Myocyte (in vitro differentiated cells): ENCODE results near the gene COL4A6. TPM values are rescaled to one million over a fixed set of nuclear protein-coding genes. Genes with fewer than 3 reads are reported as not detected.
A peak's percentile ranks its signal among the peaks of the same experiment; 100 is the strongest.

ENCODE experiments used
- DNase-seq: peaks from one replicate; pipeline ENCODE4 v3.0.0-alpha.2; 2012; ENCODE audit warnings: low read depth
- total RNA-seq: library from RNA; depleted of rRNA; stranded (reverse); fragments of >200 nt; gene quantifications from 2 replicates; pipeline ENCODE4 v1.2.3, GENCODE V29; 2014

COL4A6 gene
- total RNA-seq, 1 donor from 2014 or later: 0.27 TPM

DNA sequence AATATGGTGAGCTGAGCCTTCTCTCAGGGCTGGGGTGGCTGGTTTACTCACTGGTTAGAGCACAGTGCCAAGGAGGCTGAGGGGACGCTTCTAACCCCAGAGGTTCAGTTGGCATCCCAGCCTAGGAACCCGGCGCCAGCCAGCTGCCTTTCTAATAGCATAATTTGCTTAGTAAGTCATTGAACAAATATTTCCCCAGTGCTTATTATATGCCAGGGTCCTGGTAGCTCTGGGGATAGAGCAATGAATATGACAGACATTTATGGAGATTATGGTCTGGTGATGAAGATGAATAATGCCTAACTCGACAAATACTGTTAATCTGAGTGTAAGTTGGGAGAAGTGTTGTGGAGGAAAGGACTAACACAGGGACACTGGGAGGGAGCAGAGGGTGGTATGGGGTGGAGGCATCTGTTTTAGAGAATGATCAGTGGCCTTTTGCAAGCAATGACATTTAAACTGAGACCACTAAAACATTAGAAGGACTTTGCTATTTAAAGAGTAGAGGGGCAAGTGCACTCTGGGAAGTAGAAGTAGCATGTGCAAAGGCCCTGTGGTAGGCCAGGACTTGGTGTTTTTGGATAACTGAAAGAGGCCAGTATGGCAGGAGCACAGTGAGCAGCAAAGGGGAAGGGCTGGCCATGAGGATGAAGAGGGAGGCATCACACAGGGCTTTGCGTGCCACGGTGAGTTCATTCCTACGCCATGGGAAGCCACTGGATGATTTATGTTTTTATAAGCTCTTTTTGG, 274.7 kb downstream of the COL4A6 start:
- no peak for DNase-seq

DNA sequence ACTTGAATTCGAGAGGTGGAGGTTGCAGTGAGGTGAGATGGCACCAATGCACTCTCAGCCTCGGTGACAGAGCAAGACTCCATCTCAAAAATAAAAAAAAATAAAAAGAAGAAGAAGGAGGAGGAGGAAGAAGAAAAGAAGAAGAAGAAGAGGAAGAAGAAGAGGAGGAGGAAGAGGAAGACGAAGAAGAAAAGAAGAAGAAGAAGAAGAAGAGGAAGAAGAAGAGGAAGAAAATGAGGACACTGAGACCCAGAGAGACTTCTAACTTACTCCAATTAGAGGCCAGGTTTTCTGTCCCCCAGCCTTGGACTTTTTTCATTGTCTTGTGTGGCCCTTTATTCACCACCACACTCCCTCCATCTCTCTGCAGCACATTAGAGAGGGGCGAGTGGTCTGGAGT, 276.0 kb downstream of the COL4A6 start:
- DNase-seq: no peak

DNA sequence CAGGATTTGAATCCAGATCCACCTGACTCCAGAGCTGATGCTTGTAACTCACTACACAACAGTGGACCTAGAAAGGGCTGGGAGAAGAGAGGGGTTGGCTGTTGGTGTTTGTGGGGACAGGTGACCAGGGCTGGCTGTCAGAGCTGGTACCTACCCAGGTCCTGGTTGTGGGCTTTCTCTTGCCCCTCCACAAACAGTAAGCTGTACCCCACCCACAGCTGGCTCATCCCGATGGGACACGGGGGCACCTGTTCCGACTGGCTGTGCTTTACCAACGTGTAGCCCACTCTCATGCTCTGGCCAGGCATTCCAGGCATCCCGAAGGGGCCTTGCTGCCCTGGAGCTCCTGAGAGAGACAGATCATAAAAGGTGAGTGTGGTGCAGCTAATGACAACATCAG, 277.9 kb downstream of the COL4A6 start:
- no peak for DNase-seq

DNA sequence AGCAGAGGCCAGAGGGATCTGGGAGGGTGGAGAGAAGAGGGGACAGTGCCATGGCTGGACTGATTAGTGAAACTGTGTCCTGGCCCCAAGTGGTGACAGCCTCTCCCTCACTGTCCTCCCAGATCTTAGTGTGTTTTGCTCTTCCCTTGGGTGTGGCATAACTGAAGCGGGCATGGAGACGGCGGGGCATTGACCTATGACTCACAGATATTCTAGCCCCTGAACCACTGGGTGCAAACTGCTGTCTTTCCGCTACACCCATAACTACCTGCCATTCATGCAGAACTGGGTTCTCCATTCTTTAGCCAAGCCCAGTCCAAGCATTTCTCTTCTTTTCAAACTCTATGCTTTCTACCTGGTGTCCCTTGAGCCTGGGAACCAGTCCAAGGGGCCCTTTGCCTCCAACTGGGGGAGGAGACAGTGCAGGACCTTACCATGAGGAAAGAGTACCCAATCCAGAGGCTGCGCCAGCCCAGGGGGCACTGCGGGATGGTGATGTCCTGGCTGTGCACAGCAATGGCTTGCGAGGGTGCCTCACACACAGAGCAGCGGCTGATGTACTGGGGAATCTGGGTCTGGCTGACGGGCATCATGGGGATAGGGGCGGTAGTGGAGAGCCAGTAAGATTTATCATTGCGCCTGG, 279.1 kb downstream of the COL4A6 start:
- no peak for DNase-seq

DNA sequence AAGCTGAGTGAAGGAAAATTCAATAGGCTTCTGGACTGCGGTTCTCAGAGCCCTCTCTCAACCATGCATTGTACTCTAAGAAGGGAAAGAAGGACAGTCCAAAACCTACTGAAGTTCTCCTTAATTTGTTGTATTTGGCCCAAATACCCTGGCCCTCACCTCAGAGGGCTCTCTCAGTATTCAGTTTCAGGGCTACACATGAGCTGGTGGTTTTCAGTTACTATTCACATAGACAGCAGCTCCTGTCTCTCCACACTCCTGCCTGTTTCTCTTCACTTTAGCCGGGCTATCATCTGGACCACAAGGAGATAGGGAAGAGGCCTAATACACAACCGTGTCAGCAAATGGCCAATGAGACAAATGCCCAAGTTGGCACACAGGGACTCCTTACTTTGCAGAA, 280.6 kb downstream of the COL4A6 start:
- DNase-seq: no peak

DNA sequence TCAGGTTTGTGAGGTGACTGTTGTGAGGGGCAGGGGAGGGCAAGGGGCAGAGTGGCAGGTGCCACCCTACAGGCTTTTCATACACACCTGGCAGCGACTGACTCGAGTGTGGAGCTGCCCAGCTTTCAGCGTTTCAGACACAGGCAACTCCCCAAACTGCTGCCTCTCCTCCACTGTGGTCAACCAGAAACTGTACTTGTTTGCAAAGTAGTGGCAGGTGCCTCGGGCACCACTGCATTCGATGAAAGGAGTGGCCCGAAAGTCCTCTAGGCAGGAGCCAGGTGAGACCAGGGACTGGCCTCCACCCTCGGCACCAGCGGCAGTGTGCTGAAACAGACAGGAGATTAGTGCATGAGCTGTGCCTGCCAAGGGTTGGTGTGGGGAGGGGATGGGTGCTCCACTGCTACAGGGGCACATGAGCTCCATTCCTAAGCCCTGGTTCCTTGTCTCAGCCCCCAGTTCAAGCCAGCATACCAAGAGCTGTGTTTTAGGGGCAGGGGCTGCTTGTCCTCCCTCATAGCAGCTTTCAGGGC, 281.2 kb downstream of the COL4A6 start:
- DNase-seq: no peak

DNA sequence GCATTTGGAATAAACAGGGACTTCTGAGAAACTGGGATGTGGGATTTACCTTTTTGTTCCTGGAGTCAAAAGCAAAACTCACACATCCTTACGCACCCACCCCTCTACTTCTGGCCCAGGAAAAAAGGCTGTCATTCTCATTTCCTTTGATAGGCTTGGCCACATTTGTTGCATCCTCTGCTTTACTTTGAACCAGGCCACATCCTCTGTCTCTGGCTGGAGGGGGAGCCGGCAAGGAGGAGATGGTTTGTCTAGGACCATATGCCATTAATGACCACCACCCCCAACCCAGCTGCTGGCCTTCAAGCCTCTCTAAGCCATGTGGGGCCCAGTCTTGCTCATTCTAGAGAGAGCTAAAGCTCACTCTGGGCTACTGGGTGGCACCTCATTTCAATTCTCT, 282.1 kb downstream of the COL4A6 start:
- no peak for DNase-seq

DNA sequence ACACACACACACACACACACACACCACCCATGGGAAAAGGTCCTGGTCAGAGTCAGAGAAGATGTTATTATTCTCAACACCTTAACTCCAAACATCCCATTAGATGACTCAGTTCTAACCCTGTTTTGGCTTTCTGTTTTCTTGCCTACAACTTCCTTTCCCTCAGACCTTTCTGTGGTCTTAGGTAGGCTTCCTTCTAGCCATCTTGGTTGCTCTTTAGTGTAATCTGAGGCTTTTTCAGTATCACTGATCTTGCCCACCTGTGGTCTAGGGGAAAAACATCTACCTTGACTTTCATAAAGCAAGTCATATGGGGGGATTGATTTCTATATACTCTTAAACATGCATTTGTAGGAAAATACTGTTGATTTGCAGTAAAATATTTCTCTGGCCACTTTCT, 289.7 kb downstream of the COL4A6 start:
- no peak for DNase-seq

DNA sequence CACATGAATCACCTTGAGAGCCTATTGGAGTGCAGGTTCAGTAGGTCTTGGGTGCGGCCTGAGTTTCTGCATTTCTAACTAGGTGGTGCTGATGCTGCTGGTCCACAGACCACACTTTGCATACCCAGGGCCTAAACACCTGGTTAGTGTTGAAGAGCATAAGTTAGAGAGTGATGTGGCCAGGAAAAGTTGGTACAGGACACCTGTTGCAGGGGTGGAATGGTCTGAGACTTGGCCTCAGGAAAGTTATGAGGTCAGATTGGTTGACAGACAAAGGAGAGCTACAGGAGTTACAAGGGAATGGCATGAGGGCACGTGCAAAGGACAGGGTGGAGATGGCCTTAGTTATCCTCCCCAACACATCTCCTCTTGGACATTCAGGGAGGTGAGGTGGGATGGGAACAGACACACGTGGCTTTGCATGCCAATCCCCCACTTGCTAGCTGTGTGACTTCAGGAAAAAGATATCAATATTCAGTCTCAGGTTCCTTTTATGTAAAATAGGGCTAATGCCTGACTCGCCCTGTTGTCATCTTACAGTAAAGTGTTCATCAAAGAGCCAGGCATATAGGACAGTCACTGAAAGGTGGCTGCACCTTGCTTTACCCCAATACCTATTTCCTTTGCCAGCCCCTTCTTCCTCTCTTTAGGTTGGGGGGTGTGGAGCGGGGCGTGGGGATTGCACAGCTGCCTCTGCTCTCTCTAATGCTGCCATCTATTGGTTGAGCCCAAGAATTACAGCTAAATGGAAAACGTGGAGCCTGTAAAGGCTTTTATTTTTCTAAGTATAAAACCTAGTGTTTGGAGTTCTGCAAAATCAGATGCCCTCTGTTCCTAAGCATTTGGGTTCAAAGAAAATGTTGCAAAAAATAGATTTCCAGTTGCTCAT, 299.2 kb downstream of the COL4A6 start:
- no peak for DNase-seq

DNA sequence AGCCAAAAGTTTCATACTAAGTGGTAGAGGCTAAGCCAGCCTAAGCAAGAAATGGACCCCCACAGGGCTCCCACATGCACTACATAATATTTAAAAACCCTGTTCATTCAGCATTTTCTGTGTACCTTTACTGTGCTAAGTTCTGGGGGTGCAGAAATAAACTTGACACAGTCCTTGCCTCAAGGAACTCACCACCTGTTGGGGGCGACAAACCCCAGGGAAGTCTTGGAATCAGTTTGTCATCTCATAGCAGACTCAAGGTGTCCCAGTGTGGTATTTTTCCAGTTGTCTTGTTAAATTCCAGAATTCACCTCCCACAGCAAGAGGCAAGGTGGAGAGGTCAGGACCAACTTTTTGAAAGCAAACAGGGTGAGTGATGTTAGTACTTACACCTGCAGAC, 303.5 kb downstream of the COL4A6 start:
- no peak for DNase-seq

DNA sequence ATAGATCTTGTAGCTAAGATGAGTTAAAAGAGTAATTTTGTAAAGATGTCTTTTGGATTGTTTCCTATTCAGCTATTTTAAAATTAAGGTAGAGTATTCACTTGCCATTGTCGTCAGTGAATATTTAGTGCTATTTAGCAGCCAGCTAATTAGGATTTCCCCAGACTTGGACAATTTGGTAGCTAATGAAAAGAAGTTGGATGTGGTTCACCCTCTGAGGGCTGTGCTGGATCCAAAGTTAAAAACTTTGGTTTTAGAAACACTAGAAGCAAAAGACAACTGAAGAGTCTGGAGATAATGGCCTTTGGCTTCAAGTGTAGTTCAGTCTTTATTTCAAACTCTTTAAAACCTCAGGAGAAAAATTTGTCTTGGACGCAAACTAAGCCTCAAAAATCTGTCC, 305.3 kb downstream of the COL4A6 start:
- no peak for DNase-seq

DNA sequence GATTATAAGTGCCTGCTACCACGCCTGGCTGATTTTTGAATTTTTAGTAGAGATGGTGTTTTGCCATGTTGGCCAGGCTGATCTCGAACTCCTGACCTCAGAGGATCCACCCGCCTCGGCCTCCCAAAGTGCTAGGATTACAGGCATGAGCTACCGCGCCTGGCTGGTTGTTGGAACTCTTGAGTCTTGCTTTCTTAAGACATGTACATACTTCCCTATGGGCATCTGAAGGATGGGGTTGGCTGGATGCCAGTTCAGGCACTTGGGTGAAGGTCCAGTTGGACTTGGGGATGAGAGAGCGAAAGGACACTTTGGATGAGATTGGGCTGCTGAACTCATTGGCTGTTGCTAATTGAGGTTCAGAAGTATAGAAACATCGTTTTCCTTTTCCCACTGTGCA, 306.2 kb downstream of the COL4A6 start:
- DNase-seq: no peak

DNA sequence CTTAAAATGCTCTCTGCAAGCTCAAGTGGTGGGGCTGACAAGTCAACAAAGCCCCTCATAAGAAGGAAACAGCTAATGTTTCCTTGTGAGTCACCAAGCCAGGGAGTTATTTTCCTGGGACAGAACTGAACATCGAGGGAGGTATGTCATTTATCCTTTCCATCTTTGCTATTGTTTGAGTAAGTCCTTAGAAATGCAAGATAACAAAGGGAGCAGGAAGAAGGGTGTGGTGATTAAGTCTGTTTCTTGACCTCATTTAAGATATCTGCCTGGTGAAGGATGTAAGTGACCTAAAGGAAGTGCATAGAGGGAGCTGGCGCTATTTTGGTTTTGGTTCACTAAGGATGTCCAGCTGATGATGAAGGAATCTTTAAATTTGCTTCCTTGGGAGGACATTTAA, 306.8 kb downstream of the COL4A6 start:
- no peak for DNase-seq

DNA sequence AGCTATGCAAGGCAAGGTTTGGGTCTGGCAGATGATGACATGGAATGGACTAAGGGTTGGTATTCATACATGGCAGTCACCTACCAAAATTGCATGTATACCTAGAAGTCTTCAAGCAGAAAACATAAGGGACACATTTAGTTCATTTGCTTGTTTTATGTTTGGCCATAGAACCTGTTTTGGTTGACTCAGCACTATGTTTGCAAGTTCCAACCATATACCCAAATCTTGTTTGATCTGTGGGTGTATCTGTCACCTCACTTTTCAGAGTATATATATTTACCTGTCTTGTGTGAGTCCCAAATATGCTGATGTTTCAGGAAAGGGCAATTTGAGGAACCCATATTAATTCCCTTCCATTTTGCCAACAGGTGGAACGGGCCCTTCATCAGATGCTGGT, 307.3 kb downstream of the COL4A6 start:
- no peak for DNase-seq

DNA sequence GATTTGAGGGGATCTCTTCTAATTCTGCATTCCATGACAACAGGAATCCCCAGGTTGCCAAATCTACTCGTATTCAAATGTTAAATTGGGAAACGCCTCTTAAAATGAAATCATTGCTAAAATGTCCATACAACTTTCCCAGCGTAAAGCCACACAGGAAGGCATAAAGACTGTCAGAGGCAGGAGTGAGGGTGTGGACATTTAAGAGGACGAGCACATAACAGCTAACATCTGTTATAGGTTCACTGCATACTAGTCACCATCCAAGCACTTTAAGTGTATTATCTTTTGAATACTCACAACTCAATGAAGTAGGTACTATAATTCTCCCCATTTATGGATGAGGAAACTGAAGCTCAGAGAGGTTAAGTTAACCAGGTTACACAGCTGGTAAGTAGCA, 311.1 kb downstream of the COL4A6 start:
- no peak for DNase-seq

DNA sequence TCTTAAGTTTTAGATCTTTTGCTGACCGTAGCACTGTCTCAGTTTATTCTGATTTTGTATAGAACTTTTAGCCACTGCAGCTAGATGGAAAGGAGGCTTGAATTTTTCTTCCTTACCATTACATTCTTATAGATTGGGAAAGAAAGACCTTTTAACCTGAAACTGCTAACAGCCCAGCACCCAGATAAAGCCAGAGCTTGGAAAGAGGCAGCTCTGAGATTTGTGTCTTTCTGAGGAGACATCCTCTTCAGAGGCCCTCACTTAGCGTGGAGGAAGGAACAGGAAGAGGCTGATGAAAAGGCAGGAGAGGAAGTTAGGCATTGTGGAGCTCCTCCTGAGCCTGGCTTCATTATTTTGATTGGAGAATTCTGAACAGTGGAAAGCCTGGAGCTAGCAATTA, 311.6 kb downstream of the COL4A6 start:
- DNase-seq: no peak

DNA sequence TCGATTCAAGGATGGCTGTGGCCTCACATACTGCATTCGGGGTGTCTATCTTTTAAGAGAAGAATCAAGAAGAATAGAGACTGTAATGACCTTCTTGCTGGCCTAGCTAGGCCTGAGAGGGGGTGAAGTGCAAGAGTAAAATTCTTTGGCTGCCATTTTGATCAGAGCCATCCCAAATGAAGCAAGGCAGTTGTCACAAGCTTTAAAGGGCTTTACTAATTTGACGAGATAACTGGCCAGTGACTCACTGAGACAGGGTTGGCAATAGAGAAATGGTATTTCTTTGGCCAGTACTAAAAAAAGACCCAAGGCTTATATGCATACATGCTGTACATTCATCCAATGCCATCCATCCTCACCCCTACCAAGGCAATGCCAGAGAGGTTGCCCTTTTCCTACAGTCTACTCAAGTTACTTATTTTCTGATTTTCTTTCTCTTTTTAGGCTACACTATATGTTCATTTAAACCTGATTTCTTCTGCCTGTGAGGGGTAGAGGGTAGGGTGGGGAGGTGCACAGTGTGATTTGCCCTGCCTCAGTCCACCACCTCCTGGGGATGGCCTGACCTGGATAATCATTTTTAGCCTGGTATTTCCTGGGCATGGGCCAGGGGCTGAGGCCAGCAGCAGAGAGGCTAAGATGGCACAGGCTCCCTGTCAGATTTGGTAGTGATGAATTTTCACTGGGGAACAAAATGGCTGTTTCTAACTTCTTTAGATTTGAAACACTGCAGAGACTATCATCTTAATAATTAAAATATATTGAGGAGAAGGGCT, 314.4 kb downstream of the COL4A6 start:
- peak; percentile 41 for DNase-seq

DNA sequence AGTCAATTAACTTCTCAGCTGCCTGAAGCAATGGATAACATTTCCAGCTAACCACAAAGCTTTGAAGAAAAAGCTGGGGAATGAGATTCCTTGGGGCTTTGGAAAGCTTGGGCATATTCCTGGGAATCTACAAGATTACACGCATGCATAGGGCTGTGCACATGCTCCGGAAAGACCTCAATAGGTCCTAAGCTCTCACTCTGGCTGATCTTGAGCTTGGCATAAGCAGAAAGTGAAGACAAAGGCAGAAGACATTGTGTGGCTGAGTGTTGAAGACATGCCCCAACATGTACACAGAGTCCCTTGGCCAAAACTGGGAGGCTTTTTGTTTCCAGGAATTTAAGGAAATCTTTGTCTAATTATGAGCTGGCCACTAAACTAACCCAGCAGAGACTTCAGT, 315.5 kb downstream of the COL4A6 start:
- DNase-seq: peak; percentile 47

DNA sequence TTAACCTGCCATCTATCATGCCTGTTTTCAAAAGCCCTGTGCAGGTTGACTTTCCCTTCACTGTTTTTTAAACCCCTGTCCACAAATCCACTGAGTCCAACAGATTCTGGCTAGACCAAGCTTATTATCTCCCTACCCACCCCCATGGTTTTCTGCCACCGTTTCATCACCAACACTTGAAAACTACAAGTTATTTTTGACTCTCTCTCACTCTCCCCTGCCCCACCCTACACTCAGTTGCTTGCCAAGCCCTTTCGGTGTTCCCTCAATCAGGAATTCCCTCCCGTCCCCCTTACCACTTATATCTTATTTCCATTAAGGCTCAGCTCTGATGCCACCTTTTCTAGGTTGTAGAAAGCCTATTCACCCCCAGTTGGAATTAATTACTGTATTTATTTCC, 316.9 kb downstream of the COL4A6 start:
- DNase-seq: no peak

DNA sequence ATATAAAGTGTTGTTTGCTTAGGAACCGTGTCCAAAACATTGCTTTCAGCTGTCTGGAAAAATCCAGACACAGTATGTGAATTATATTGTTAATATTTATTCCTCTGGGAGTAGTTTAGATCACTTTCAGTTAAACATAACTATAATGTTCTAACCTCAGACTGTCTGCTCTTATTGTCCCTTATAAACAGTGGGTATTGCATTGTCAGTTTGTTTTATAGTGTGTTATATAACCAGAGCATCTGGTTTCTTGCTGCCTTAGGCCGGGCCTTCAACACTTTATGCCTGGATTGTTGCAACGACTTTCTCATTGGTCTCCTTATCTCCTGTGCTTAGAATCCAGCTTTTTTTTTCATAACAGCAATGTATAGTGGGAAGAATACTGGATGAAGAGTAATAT, 320.2 kb downstream of the COL4A6 start:
- no peak for DNase-seq

DNA sequence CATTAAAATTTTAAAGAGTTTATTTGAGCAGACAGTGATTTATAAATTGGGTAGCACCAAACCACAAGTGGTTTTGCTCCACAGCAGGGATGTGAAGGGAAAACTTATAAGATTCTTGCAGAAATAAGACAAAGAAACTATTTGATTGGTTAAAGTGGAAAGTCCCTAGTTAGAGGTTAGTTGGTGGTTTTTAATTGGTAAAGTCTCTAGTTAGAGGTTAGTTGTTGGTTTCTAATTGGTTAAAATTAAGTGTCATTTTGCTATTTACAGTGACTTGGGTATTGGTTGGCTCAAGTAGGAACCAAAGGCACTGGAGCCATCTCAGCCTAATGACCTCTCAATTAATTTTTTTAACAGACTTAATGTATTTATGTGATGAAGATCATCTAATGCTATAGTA, 323.7 kb downstream of the COL4A6 start:
- DNase-seq: no peak
